Heart left ventricle (tissue), 16 donors: ENCODE data around the gene TFDP1. TPM values are rescaled to one million over a fixed set of nuclear protein-coding genes. Genes with fewer than 3 reads are reported as not detected.

ENCODE experiments used
- ATAC-seq, 4 donors: fragments of 200-7000 bp; cut with Tn5 transposase; one replicate each; pipeline ENCODE4 v1.9.1; 2020 to 2022; ENCODE audit warnings: moderate library complexity in 4 of 4, mild to moderate bottlenecking in 3 of 4, moderate number of reproducible peaks in 1 of 4
- DNase-seq, 5 donors: peaks; one replicate each; pipeline ENCODE4 v3.0.0-alpha.2; 2020
- H3K27ac ChIP-seq, 12 donors: fragments of 200-600 bp; sonication (generic) in 4 of 12; one replicate each; pipeline versions ENCODE4 v1.5.0 to v1.8.0; 2016 to 2022; ENCODE audit warnings: mild to moderate bottlenecking in 2 of 12
- H3K27me3 ChIP-seq, 9 donors: fragments of 200-600 bp; sonication (generic) in 2 of 9; one replicate each; pipeline versions ENCODE4 v1.5.1 to v1.8.0; 2016 to 2022; ENCODE audit warnings: mild to moderate bottlenecking in 3 of 9
- H3K36me3 ChIP-seq, 9 donors: fragments of 200-600 bp; sonication (generic) in 2 of 9; one replicate each; pipeline versions ENCODE4 v1.5.0 to v1.8.0; 2018 to 2022; ENCODE audit warnings: mild to moderate bottlenecking in 2 of 9
- H3K4me1 ChIP-seq, 12 donors: fragments of 200-600 bp; sonication (generic) in 4 of 12; one replicate each; pipeline versions ENCODE4 v1.5.0 to v1.8.0; 2016 to 2022; ENCODE audit warnings: mild to moderate bottlenecking in 3 of 12
- H3K4me3 ChIP-seq, 12 donors: fragments of 200-600 bp; sonication (generic) in 4 of 12; one replicate each; pipeline versions ENCODE4 v1.5.0 to v1.8.0; 2017 to 2022; ENCODE audit warnings: mild to moderate bottlenecking in 9 of 12, moderate library complexity in 4 of 12
- H3K9me3 ChIP-seq, 12 donors: fragments of 200-600 bp; sonication (generic) in 4 of 12; one replicate each; pipeline versions ENCODE4 v1.5.0 to v1.8.0; 2016 to 2022; ENCODE audit warnings: mild to moderate bottlenecking in 1 of 12
- POLR2A ChIP-seq, 2 donors: fragments of 450-650 bp; IDR thresholded peaks; one replicate each; pipeline ENCODE4 v1.6.1; 2017; ENCODE audit warnings: antibody characterized with exemption in 2 of 2, mild to moderate bottlenecking in 2 of 2, moderate library complexity in 2 of 2
- WGBS, 4 donors: extraction: QIAGEN DNeasy Blood & Tissue Kit in 2 of 4; methylation state at CpG; one replicate each; pipeline versions ENCODE4 v1.1.5 to v1.1.7; 2013 to 2018; 5-methylcytosine and 5-hydroxymethylcytosine counted together
- intact Hi-C, 10 donors: fragments of 100-400 bp; cut with DNase I; formaldehyde crosslinking; loops; one replicate each; pipeline versions ENCODE4 v1.11.1 to v1.14.2; 2022
- polyA plus RNA-seq, 2 donors: library from polyadenylated mRNA; stranded (reverse); fragments of 200-250 nt; gene quantifications; one replicate each; pipeline ENCODE4 v1.2.3, GENCODE V29; 2013
- total RNA-seq, 9 donors: library from RNA; depleted of rRNA in 2 of 9; stranded (reverse); fragments of >200 nt in 2 of 9; fragmentation: NEBNext Ultra II Directional in 3 of 9; extraction: Animal tissue kit (Norgen Biotek cat#: 25700) in 3 of 9; gene quantifications; one replicate each; pipeline versions ENCODE4 v1.1.0 to v1.2.4, GENCODE V29; 2016 to 2023
- TF ChIP-seq, protein P1 (sequence below), 12 donors: fragments of 200-600 bp; sonication (generic) in 4 of 12; IDR thresholded peaks; one replicate each; pipeline versions ENCODE4 v1.5.0 to v1.8.0; 2018 to 2022; ENCODE audit warnings: antibody characterized with exemption in 12 of 12, mild to moderate bottlenecking in 5 of 12
- donor health status: ischemic (EF 13 %, LVEDD 7.1; RV severe dilation, severe dysfunction).
- donor health status: healthy with polysubstance abuse.
- donor health status: DM: no; HTN: yes; CAD: no.
- donor health status: DM: no; HTN: no; CAD: no.
- donor health status: ischemic (EF 25% LVEDD 6.9; RV normal size, moderate dysfunction).
- donor health status: ischemic (EF 25% LVEDD 5.7; RV mildly dilated, moderate dysfunction).
- donor health status: healthy.
- donor health status: DM: yes; HTN: yes; CAD: no.
- donor health status: ischemic (EF 35%, LVEDD 5.7; RV mildly dilated, moderate dysfunction).
- donor health status: nonischemic (EF 11% LVEDD 7.7; RV severe dilation, severe dysfunction).
- donor health status: DM: yes; HTN: yes; CAD: no.
- donor health status: PGD.
- donor health status: ischemic (EF 29% LVEDD 5.4; RV normal size, mild dysfunction).
- donor health status: nonischemic (EF 23%, LVEDD 6.1; RV moderate dilation, normal function).

The TFDP1 gene
- total and polyA plus RNA-seq, 11 donors = 19.7 to 50.3 (median 44.3) TPM

- intact Hi-C loops = no loop called here
Measured at GRCh38 chr13:113552079-113552478, 32.5 kb upstream of the TFDP1 start.

DNA sequence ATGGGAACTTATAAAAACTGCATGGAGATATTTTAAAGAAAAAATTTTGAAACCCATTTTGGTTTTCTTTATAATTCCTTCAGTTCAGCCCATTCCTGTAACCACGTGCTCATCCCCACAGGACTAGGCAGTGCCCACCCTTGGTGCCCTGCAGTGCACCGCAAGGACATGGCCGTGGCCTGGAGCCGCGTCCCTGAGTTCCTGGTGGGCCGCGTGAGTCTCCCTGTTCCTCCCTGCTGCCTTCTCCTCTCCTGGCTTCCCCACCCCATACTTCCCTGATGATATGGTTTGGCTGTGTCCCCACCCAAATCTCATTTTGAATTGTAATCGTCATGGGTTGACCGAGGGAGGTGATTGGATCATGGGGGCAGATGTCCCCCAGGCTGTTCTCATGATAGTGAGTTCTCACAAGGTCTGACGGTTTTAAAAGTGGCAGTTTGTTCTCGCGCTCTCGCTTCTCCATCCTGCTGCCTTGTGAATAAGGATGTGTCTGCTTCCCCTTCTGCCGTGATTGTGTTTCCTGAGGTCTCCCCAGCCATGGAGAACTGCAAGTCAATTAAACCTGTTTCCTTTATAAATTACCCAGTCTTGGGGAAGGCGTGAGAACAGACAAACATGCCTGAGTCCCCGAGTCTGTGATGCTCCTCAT, 31.6 kb upstream of the TFDP1 start:
- Histone ChIP-seq H3K4me1 (peaks cover 0 to 27% (median 13%) of the 10 kb centered on the region in 12 donors), H3K27ac (peak overlapping the region in 2 of 12 donors; percentile 26 to 30), H3K36me3 (peaks cover 0 to 58% (median 43%) of the 10 kb centered on the region in 9 donors), H3K4me3 (no peak overlapping the region), H3K9me3 (no peaks in the 10 kb centered on the region), H3K27me3 (no peaks in the 10 kb centered on the region)
- 63 to 68% (median 66%) methylated on average over 16 of the region's 16 CpGs for WGBS, 4 donors
- TF ChIP-seq POLR2A (IDR thresholded peaks at IDR 0.05) = no peak
- TF ChIP-seq, protein P1, sequence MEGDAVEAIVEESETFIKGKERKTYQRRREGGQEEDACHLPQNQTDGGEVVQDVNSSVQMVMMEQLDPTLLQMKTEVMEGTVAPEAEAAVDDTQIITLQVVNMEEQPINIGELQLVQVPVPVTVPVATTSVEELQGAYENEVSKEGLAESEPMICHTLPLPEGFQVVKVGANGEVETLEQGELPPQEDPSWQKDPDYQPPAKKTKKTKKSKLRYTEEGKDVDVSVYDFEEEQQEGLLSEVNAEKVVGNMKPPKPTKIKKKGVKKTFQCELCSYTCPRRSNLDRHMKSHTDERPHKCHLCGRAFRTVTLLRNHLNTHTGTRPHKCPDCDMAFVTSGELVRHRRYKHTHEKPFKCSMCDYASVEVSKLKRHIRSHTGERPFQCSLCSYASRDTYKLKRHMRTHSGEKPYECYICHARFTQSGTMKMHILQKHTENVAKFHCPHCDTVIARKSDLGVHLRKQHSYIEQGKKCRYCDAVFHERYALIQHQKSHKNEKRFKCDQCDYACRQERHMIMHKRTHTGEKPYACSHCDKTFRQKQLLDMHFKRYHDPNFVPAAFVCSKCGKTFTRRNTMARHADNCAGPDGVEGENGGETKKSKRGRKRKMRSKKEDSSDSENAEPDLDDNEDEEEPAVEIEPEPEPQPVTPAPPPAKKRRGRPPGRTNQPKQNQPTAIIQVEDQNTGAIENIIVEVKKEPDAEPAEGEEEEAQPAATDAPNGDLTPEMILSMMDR (IDR thresholded peaks at IDR 0.05) = no peak
- peak in 1 of 4 donors; percentile 37 for ATAC-seq
- DNase-seq = no peak
- intact Hi-C loops = no loop called here

More at GRCh38 chr13:113552079-113552478, 32.5 kb upstream of the TFDP1 start:
- Histone ChIP-seq H3K27me3 (no peaks in the 10 kb centered on the region), H3K27ac (no peak overlapping the region), H3K36me3 (peaks cover 0 to 58% (median 43%) of the 10 kb centered on the region in 9 donors), H3K4me1 (peaks cover 0 to 36% (median 21%) of the 10 kb centered on the region in 12 donors), H3K4me3 (no peak overlapping the region), H3K9me3 (no peaks in the 10 kb centered on the region)
- TF ChIP-seq POLR2A (IDR thresholded peaks at IDR 0.05) = no peak
- TF ChIP-seq, protein P1 (IDR thresholded peaks at IDR 0.05) = no peak
- DNase-seq = peak in 1 of 5 donors; percentile 30
- ATAC-seq = no peak
- 91 to 96% (median 91%) methylated on average over 11 of the region's 11 CpGs for WGBS, 4 donors

GRCh38 chr13:113553511-113554332, 30.8 kb upstream of the TFDP1 start:
- peaks cover 0 to 53% (median 37%) of the 10 kb centered on the region in 9 donors for H3K36me3 ChIP-seq
- ATAC-seq = no peak
- no peak for TF ChIP-seq POLR2A (IDR thresholded peaks at IDR 0.05)
- TF ChIP-seq, protein P1 (IDR thresholded peaks at IDR 0.05) = no peak

GRCh38 chr13:113554333-113554700, 30.2 kb upstream of the TFDP1 start:
- no peak for ATAC-seq
- H3K27me3 ChIP-seq = no peaks in the 10 kb centered on the region
- 68 to 81% (median 74%) methylated on average over 9 of the region's 9 CpGs for WGBS, 4 donors
- peaks cover 0 to 19% (median 5%) of the 10 kb centered on the region in 12 donors for H3K4me1 ChIP-seq
- intact Hi-C loops = no loop called here
- no peak overlapping the region for H3K27ac ChIP-seq
- no peak for TF ChIP-seq POLR2A (IDR thresholded peaks at IDR 0.05)
- TF ChIP-seq, protein P1 (IDR thresholded peaks at IDR 0.05) = no peak
- no peaks in the 10 kb centered on the region for H3K9me3 ChIP-seq
- DNase-seq = no peak
- peaks cover 0 to 47% (median 31%) of the 10 kb centered on the region in 9 donors for H3K36me3 ChIP-seq
- H3K4me3 ChIP-seq = no peak overlapping the region

More at GRCh38 chr13:113553511-113554332, 30.8 kb upstream of the TFDP1 start:
- H3K4me3 ChIP-seq = no peak overlapping the region
- no peaks in the 10 kb centered on the region for H3K9me3 ChIP-seq
- H3K4me1 ChIP-seq = peaks cover 0 to 21% (median 7%) of the 10 kb centered on the region in 12 donors
- DNase-seq = no peak
- H3K27me3 ChIP-seq = no peaks in the 10 kb centered on the region
- WGBS, 4 donors = 74 to 80% (median 79%) methylated on average over 15 to 16 of the region's 16 CpGs
- peak overlapping the region in 1 of 12 donors; percentile 26 for H3K27ac ChIP-seq
- intact Hi-C loops = no loop called here
